ENCODE measurements around the gene SLC9A5.

DNA sequence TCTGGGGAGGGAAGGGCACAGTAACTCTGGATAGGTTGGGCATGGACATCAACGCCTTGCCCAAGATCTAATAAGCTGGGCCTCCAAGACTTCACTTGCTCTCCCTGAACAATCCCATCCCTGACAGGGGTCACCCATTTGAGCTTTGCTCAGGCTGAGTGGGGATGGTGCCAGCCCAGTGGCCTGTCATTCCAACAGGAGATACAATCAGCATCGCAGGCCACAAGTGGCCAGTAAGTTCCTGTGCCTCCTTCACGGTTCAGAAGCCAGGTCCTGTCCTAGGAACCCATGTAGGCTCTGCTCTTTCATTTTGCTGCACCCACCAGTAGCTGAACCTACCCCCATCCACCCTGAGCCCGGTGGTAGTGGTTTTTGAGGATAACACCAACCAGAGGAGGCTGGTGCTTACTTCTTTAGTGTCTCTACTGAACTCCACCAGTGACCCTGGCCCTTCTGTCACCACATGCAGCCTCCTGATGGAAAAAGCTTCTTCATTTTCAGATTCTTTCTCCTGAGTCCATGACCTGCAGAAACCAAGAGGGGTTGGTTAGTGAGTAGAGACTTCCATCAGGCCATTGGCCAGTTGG, 45.5 kb downstream of the SLC9A5 start:
- TF ChIP-seq, protein P1, sequence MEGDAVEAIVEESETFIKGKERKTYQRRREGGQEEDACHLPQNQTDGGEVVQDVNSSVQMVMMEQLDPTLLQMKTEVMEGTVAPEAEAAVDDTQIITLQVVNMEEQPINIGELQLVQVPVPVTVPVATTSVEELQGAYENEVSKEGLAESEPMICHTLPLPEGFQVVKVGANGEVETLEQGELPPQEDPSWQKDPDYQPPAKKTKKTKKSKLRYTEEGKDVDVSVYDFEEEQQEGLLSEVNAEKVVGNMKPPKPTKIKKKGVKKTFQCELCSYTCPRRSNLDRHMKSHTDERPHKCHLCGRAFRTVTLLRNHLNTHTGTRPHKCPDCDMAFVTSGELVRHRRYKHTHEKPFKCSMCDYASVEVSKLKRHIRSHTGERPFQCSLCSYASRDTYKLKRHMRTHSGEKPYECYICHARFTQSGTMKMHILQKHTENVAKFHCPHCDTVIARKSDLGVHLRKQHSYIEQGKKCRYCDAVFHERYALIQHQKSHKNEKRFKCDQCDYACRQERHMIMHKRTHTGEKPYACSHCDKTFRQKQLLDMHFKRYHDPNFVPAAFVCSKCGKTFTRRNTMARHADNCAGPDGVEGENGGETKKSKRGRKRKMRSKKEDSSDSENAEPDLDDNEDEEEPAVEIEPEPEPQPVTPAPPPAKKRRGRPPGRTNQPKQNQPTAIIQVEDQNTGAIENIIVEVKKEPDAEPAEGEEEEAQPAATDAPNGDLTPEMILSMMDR (IDR thresholded peaks at IDR 0.05), result no peak
- TF ChIP-seq POLR2A (IDR thresholded peaks at IDR 0.05), result no peak
